ENCODE measurements around the gene TMEM123. TPM values are rescaled to one million over a fixed set of nuclear protein-coding genes. Genes with fewer than 3 reads are reported as not detected.

Gene TMEM123
- total RNA-seq, 1 donor from 2014 or later: 107 TPM

- peak overlapping the region; percentile 80 to 81 for H3K27ac ChIP-seq
- H3K27me3 ChIP-seq: no peaks in the 10 kb centered on the region
- no peaks in the 10 kb centered on the region for H3K9me3 ChIP-seq
- intact Hi-C loops (cut with DNase I): loop anchor here (2.0 to 5.0 kb wide), 4 partner anchors 61 to 406 kb away; partner anchors contain the start of genes BIRC2 and CFAP300
- TF ChIP-seq CTCF (IDR thresholded peaks at IDR 0.05): no peak
- H3K4me3 ChIP-seq: peak overlapping the region; percentile 93 to 94
- H3K4me1 ChIP-seq: peaks cover 0 to 5% of the 10 kb centered on the region in 2 donors
- no peaks in the 10 kb centered on the region for H3K36me3 ChIP-seq
- DNase-seq (ENCODE audit: low spot score in 2 of 2): peak in 1 of 2 donors; percentile 66
Observed at GRCh38 chr11:102453302-102453695, 734 bp upstream of the TMEM123 start.

GRCh38 chr11:102451681-102452460, 694 bp downstream of the TMEM123 start:
- DNase-seq (ENCODE audit: low spot score in 2 of 2): peak in 1 of 2 donors; percentile 73
- peaks cover 0 to 5% of the 10 kb centered on the region in 2 donors for H3K4me1 ChIP-seq
- TF ChIP-seq CTCF (IDR thresholded peaks at IDR 0.05): peak in 1 of 3 experiments; percentile 28
- no peaks in the 10 kb centered on the region for H3K27me3 ChIP-seq
- H3K36me3 ChIP-seq: no peaks in the 10 kb centered on the region
- H3K4me3 ChIP-seq: peak overlapping the region; percentile 93 to 94
- intact Hi-C loops (cut with DNase I): loop anchor here (2.0 to 5.0 kb wide), 4 partner anchors 60 to 405 kb away; partner anchors contain the start of genes BIRC2 and CFAP300
- H3K9me3 ChIP-seq: no peaks in the 10 kb centered on the region
- peak overlapping the region; percentile 80 to 81 for H3K27ac ChIP-seq

GRCh38 chr11:102451041-102451680, 1.4 kb downstream of the TMEM123 start:
- no peaks in the 10 kb centered on the region for H3K27me3 ChIP-seq
- no peaks in the 10 kb centered on the region for H3K9me3 ChIP-seq
- peaks cover 0 to 5% of the 10 kb centered on the region in 2 donors for H3K4me1 ChIP-seq
- intact Hi-C loops (cut with DNase I): loop anchor here (5.0 kb wide), 2 partner anchors 59 to 164 kb away; no protein-coding TSS in a partner anchor
- no peaks in the 10 kb centered on the region for H3K36me3 ChIP-seq
- peak overlapping the region; percentile 80 to 81 for H3K27ac ChIP-seq
- peak overlapping the region; percentile 93 to 94 for H3K4me3 ChIP-seq
- no peak for TF ChIP-seq CTCF (IDR thresholded peaks at IDR 0.05)
- DNase-seq (ENCODE audit: low spot score in 2 of 2): no peak

GRCh38 chr11:102449651-102450570, 2.7 kb downstream of the TMEM123 start:
- H3K4me1 ChIP-seq: peaks cover 0 to 5% of the 10 kb centered on the region in 2 donors
- DNase-seq (ENCODE audit: low spot score in 2 of 2): no peak
- H3K9me3 ChIP-seq: no peaks in the 10 kb centered on the region
- H3K27me3 ChIP-seq: no peaks in the 10 kb centered on the region
- no peak for TF ChIP-seq CTCF (IDR thresholded peaks at IDR 0.05)
- no peak overlapping the region for H3K27ac ChIP-seq
- H3K36me3 ChIP-seq: no peaks in the 10 kb centered on the region
- intact Hi-C loops (cut with DNase I): loop anchor here (5.0 kb wide), 2 partner anchors 58 to 163 kb away; no protein-coding TSS in a partner anchor
- no peak overlapping the region for H3K4me3 ChIP-seq

- H3K27me3 ChIP-seq: no peaks in the 10 kb centered on the region
- no peaks in the 10 kb centered on the region for H3K36me3 ChIP-seq
- H3K27ac ChIP-seq: peak overlapping the region in 1 of 2 donors; percentile 29
- H3K4me1 ChIP-seq: peaks cover 0 to 5% of the 10 kb centered on the region in 2 donors
- H3K4me3 ChIP-seq: no peak overlapping the region
- intact Hi-C loops (cut with DNase I): no loop called here
- no peak for TF ChIP-seq CTCF (IDR thresholded peaks at IDR 0.05)
- H3K9me3 ChIP-seq: no peaks in the 10 kb centered on the region
- DNase-seq (ENCODE audit: low spot score in 2 of 2): no peak
Observed at GRCh38 chr11:102448869-102449224, 3.7 kb downstream of the TMEM123 start.
